Fibroblast of lung (primary cell): Measurements from ENCODE around the gene SHROOM3. TPM values are rescaled to one million over a fixed set of nuclear protein-coding genes. Genes with fewer than 3 reads are reported as not detected.

Experiments used
- DNase-seq, 2 donors: peaks; one replicate each; pipeline versions ENCODE4 v3.0.0 to v3.0.0-alpha.2; 2010; ENCODE audit warnings: low read depth in 2 of 2
- H2AFZ ChIP-seq: 2 replicates; pipeline ENCODE4 v1.5.1; 2012; ENCODE audit warnings: low read length, control low read depth, inconsistent platforms
- H3K27ac ChIP-seq: 2 replicates; pipeline ENCODE4 v1.5.1; 2011; ENCODE audit warnings: low read length, control low read depth; ENCODE audit not compliant: insufficient read depth
- H3K27me3 ChIP-seq: 2 replicates; pipeline ENCODE4 v1.5.1; 2011; ENCODE audit warnings: mild to moderate bottlenecking, low read length; ENCODE audit not compliant: control insufficient read depth, insufficient read depth
- H3K36me3 ChIP-seq: 2 replicates; pipeline ENCODE4 v1.5.1; 2011; ENCODE audit warnings: low read length; ENCODE audit not compliant: control insufficient read depth, insufficient read depth
- H3K4me1 ChIP-seq: 2 replicates; pipeline ENCODE4 v1.5.1; 2011; ENCODE audit warnings: low read length; ENCODE audit not compliant: control insufficient read depth, insufficient read depth; ENCODE audit errors: extremely low read depth
- H3K4me2 ChIP-seq: 2 replicates; pipeline ENCODE4 v1.5.1; 2011; ENCODE audit warnings: low read length, control low read depth; ENCODE audit not compliant: insufficient read depth; ENCODE audit errors: extremely low read depth
- H3K4me3 ChIP-seq, 4 experiments: fragments of 200-600 bp in 1 of 4; sonication (generic) in 1 of 4; replicated peaks in 1 of 4; 2 replicates each; pipeline ENCODE4 v1.5.1; 2011 to 2016; ENCODE audit warnings: low read length in 4 of 4, low read depth in 3 of 4, mild to moderate bottlenecking in 3 of 4, control low read depth in 2 of 4, inconsistent platforms in 1 of 4, mixed read lengths in 1 of 4; ENCODE audit not compliant: insufficient read depth in 1 of 4; ENCODE audit errors: control extremely low read depth in 1 of 4
- H3K79me2 ChIP-seq: 2 replicates; pipeline ENCODE4 v1.5.1; 2012; ENCODE audit warnings: mild to moderate bottlenecking, low read length, inconsistent platforms; ENCODE audit not compliant: control insufficient read depth, insufficient read depth
- H3K9ac ChIP-seq: 2 replicates; pipeline ENCODE4 v1.5.1; 2011; ENCODE audit warnings: mild to moderate bottlenecking, low read length, control low read depth; ENCODE audit not compliant: insufficient read depth
- H3K9me3 ChIP-seq: 2 replicates; pipeline ENCODE4 v1.5.1; 2012; ENCODE audit warnings: low read depth, low read length; ENCODE audit not compliant: control insufficient read depth, insufficient read depth
- H4K20me1 ChIP-seq: 2 replicates; pipeline ENCODE4 v1.5.1; 2011; ENCODE audit warnings: low read length; ENCODE audit not compliant: control insufficient read depth, insufficient read depth; ENCODE audit errors: extremely low read depth
- CTCF ChIP-seq, 2 donors: IDR thresholded peaks in 1 of 2; conservative IDR thresholded peaks in 1 of 2; 1 replicate in 1 of 2; 2 replicates in 1 of 2; pipeline ENCODE4 v1.5.1; 2011 to 2012; ENCODE audit warnings: low read length in 2 of 2, control low read depth in 1 of 2, inconsistent platforms in 1 of 2, low read depth in 1 of 2, mild to moderate bottlenecking in 1 of 2
- EZH2 ChIP-seq: IDR thresholded peaks from 2 replicates; pipeline ENCODE4 v1.5.1; 2012; ENCODE audit warnings: low read length, control low read depth, mild to moderate bottlenecking; ENCODE audit errors: missing control alignments
- polyA minus RNA-seq: library from RNA; depleted of rRNA, polyadenylated mRNA; stranded (reverse); fragments of >200 nt; gene quantifications from 2 replicates; pipeline ENCODE4 v1.2.3, GENCODE V29; 2011; ENCODE audit warnings: low replicate concordance
- polyA plus RNA-seq, 2 donors: library from polyadenylated mRNA; depleted of rRNA in 1 of 2; stranded (reverse) in 1 of 2; unstranded in 1 of 2; fragments of >200 nt; gene quantifications; 2 replicates each; pipeline ENCODE4 v1.2.1, GENCODE V29; 2011 to 2012; ENCODE audit warnings: missing spikeins in 1 of 2
- total RNA-seq: library from RNA; depleted of rRNA; stranded (reverse); fragments of >200 nt; gene quantifications from 2 replicates; pipeline ENCODE4 v1.2.1, GENCODE V29; 2014

Gene SHROOM3
- total RNA-seq = 11.0 and 23.9 TPM in 2 replicates
- 9.9 and 10.1 TPM in 2 replicates for polyA plus RNA-seq
- 8.1 and 11.6 TPM in 2 replicates for polyA plus RNA-seq (2012)
- 46.1 and 52.2 TPM in 2 replicates for polyA minus RNA-seq

DNA sequence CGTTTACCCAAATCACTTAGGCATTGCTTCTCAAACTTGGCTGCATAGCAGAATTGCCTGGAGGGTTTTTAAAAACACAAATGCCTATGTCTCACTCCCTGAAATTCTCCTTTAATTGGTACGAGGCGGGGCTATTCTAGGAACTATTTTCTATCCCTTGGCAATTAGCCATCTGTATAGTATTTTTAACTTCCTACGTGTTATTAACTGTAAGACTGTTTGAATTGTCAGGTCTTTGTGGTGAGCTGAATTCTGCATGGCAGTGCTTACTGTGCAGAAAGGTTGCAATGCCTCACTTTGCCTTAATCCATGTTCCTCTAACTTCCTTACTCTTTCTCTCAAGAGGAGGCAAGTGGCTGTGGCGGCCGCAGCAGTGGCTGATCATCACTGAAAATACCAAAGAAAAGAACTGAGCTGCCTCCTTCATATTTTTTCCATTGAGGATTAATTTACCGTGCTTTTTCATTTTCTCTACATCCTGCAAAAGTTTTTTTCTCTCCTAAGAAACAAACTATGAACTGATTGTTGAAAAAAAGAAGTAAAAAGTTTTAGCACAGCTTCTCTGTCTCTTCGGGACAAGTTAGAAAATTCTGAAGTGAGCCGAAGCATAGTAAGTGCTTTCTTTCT is at the start of gene SHROOM3:
Gene SHROOM3, plus strand, starts transcription at position 329 of the 627 bp plus-strand sequence. CDS start 824 bp downstream, outside the sequence.
- Histone ChIP-seq H2AFZ (peak within 1 kb of the TSS; percentile 74), H3K9ac (no peak within 1 kb of the TSS), H3K9me3 (no peaks in the 10 kb centered on the region), H3K4me3 (peak within 1 kb of the TSS; percentile 36 to 51 (median 49)), H3K4me2 (peak within 1 kb of the TSS; percentile 87), H3K27ac (no peak within 1 kb of the TSS), H3K27me3 (no peaks in the 10 kb centered on the region), H3K79me2 (no peaks in the 10 kb centered on the region), H4K20me1 (no peaks in the 10 kb centered on the region), H3K4me1 (peaks cover 2% of the 10 kb centered on the region), H3K36me3 (no peaks in the 10 kb centered on the region)
- TF ChIP-seq CTCF (conservative IDR thresholded peaks at IDR 0.05 in 1 of 2, IDR thresholded peaks at IDR 0.05 in 1 of 2; ENCODE audit: low read depth in 1 of 2, low read length in 2 of 2) = no peak
- no peak for TF ChIP-seq EZH2
- peak in 1 of 2 donors; percentile 55 for DNase-seq

DNA sequence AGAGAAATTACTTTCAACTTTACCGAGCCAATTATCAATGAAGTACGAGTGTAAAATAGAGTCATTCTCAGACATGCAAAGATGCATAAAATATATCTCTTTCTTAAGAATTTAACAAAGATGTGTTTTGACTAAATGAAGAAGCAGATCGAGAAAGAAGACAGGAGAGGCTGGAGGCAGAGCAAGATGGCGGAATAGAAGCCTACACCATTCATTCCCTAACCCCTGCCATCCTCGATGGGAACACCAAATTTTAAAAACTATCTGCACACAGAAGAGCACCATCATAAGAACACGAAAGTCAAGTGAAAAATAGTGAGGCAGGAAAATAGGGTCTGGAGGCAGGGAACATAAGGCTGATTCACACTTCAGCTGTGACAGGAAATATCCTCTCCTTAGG is 49.1 kb upstream of the SHROOM3 start:
- H3K9me3 ChIP-seq = no peaks in the 10 kb centered on the region
- TF ChIP-seq CTCF (conservative IDR thresholded peaks at IDR 0.05 in 1 of 2, IDR thresholded peaks at IDR 0.05 in 1 of 2; ENCODE audit: low read depth in 1 of 2, low read length in 2 of 2) = no peak
- no peak for TF ChIP-seq EZH2
- no peak overlapping the region for H3K4me3 ChIP-seq
- H3K27ac ChIP-seq = no peak overlapping the region
- H4K20me1 ChIP-seq = no peaks in the 10 kb centered on the region
- no peak overlapping the region for H3K4me2 ChIP-seq
- H3K9ac ChIP-seq = no peak overlapping the region
- H2AFZ ChIP-seq = no peak overlapping the region
- H3K79me2 ChIP-seq = no peaks in the 10 kb centered on the region
- no peaks in the 10 kb centered on the region for H3K27me3 ChIP-seq
- H3K36me3 ChIP-seq = no peaks in the 10 kb centered on the region
- DNase-seq = no peak
- H3K4me1 ChIP-seq = no peaks in the 10 kb centered on the region

DNA sequence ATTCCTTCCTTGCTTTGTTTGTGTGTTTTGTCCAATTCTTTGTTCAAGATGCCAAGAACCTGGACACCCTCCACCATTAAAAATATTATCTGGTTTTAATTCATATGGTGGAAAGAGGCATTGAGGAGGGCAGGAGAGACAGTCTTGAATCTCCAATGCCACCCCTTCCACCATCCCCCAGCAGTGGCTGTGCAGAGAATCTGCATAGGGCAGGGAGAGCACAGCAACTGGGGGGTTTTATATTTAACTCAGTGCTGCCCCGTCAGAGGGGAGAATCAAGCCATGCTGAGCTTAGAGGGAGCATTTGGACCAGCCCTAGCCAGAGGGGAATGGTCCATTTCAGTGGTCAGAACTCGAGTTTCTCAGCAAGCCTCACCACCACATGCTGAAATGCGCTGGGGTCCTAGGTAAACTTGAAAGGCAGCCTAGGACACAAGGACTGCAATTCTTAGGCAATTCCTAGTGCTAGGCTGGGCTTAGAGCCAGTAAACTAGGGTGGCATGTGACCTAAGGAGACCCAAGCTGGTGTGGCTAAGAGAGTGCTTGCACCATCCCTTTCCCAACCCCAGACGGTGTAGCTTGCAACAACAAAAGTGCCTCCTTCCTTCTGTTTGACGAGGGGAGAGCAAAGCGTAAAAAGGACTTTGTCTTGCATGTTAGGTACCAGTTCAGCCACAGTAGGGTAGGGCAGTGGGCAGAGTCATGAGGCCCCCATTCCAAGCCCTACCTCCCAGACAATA is 48.3 kb upstream of the SHROOM3 start:
- H3K9ac ChIP-seq = no peak overlapping the region
- H3K4me1 ChIP-seq = no peaks in the 10 kb centered on the region
- DNase-seq = peak in 1 of 2 donors; percentile 7
- no peaks in the 10 kb centered on the region for H3K79me2 ChIP-seq
- H3K27ac ChIP-seq = no peak overlapping the region
- H3K4me3 ChIP-seq = no peak overlapping the region
- no peaks in the 10 kb centered on the region for H3K36me3 ChIP-seq
- H3K4me2 ChIP-seq = no peak overlapping the region
- H3K27me3 ChIP-seq = no peaks in the 10 kb centered on the region
- no peak overlapping the region for H2AFZ ChIP-seq
- H3K9me3 ChIP-seq = no peaks in the 10 kb centered on the region
- TF ChIP-seq EZH2 (no peak), CTCF (conservative IDR thresholded peaks at IDR 0.05 in 1 of 2, IDR thresholded peaks at IDR 0.05 in 1 of 2; ENCODE audit: low read depth in 1 of 2, low read length in 2 of 2) (no peak)
- no peaks in the 10 kb centered on the region for H4K20me1 ChIP-seq
